ENCODE measurements around the gene CIITA. TPM values are rescaled to one million over a fixed set of nuclear protein-coding genes. Genes with fewer than 3 reads are reported as not detected.

The CIITA gene
- total and polyA plus RNA-seq, 10 of the 15 experiments (the other 5 are each of a cell fraction or from before 2014, with no cell fraction given), result 11.5 to 145 (median 49.7) TPM

DNA sequence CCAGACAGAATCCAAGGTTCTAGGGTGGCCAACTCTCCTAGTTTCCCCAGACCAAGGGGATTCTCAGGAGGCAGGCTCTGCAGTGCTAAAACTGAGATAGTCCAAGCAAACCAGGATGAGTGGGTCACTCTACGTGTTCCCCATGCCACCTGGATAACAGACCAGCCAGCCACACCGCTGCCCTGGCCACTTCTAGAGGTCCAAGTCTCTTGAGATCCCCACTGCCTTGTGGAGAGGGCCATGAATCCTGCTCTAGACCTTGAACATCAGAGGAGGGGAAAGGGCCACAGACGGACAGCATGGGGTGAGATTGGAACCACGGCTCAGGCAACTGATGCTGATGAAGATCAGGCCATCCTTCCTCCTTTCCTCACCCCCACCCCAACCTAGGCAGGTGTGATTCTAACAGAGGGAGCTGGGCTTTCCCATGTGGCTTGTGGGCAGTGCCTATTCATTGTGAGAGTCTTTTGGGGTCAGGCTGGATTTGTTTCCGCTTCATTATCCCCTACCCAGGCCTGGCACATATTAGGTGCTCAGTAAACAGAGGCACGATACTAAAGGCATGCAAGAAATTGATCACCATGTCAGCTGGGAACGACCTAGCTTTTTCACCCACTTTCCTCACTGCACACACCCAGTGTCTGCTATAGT lies 41.6 kb upstream of the CIITA start:
- WGBS (ENCODE audit: insufficient coverage, insufficient replicate concordance, low lambda C conversion rate, missing lambda C conversion rate), result 34% methylated on average over 7 of the region's 7 CpGs
- in situ Hi-C loops (cut with MboI) (no loop called here), intact Hi-C loops (cut with micrococcal nuclease; ENCODE audit: unreplicated experiment) (loop anchor here (1.0 to 10.0 kb wide), 3 partner anchors 14 to 79 kb away; no protein-coding TSS in a partner anchor)
- H3K36me3 ChIP-seq (ENCODE audit: control insufficient read depth in 2 of 2, insufficient read depth in 2 of 2, low read length in 1 of 2), result no peaks in the 10 kb centered on the region
- CTCF ChIA-PET, result interaction anchor here (0.5 to 1.4 kb wide), 5 partner anchors 16 to 95 kb away, joined by 3 to 4 read pairs (median 3); no protein-coding TSS in a partner anchor
- no peak overlapping the region for H3K9ac ChIP-seq (ENCODE audit: control insufficient read depth, insufficient read depth, low read length)
- peak overlapping the region; percentile 33 for H3K27ac ChIP-seq (ENCODE audit: control insufficient read depth, insufficient read depth)
- peak; percentile 76 for ATAC-seq
- no peaks in the 10 kb centered on the region for H3K79me2 ChIP-seq (ENCODE audit: control insufficient read depth, insufficient read depth, low read length)
- H3K4me3 ChIP-seq, result no peak overlapping the region
- peaks cover 5% of the 10 kb centered on the region for H3K9me3 ChIP-seq (replicated peaks; ENCODE audit: control insufficient read depth, insufficient read depth, low read length)
- peak; percentile 84 for DNase-seq (ENCODE audit: low read depth, low spot score)
- SMC1A ChIA-PET (ENCODE audit: uncharacterized antibody, unreplicated experiment), result interaction anchor here (0.8 to 8.3 kb wide), 20 partner anchors 11 to 314 kb away, joined by 3 to 75 read pairs (median 4); partner anchors contain the start of gene CIITA
- POLR2A ChIA-PET, result interaction anchor here (0.6 to 3.6 kb wide), 7 partner anchors 9 to 48 kb away, joined by 3 to 25 read pairs (median 3); partner anchors contain the start of gene CIITA
- peaks cover 49% of the 10 kb centered on the region for H3K4me1 ChIP-seq (ENCODE audit: control insufficient read depth, insufficient read depth, low read length)
- H4K20me1 ChIP-seq (ENCODE audit: control insufficient read depth, insufficient read depth), result no peaks in the 10 kb centered on the region
- BruUV-seq (replicated peaks), result no TSS peak
- H3K27me3 ChIP-seq (replicated peaks in 1 of 2; ENCODE audit: control insufficient read depth in 2 of 2, insufficient read depth in 2 of 2, low read length in 1 of 2), result no peaks in the 10 kb centered on the region
- H2AFZ ChIP-seq (ENCODE audit: control insufficient read depth, low read depth, low read length), result no peak overlapping the region
- RAD21 ChIA-PET (ENCODE audit: unreplicated experiment), result interaction anchor here (1.0 to 5.3 kb wide), 8 partner anchors 15 to 91 kb away, joined by 3 to 39 read pairs (median 5); partner anchors contain the start of gene CIITA
- peak overlapping the region; percentile 77 for H3K4me2 ChIP-seq (ENCODE audit: control insufficient read depth, insufficient read depth)
- FAIRE-seq, result peak; percentile 85
- TF ChIP-seq, protein P1, sequence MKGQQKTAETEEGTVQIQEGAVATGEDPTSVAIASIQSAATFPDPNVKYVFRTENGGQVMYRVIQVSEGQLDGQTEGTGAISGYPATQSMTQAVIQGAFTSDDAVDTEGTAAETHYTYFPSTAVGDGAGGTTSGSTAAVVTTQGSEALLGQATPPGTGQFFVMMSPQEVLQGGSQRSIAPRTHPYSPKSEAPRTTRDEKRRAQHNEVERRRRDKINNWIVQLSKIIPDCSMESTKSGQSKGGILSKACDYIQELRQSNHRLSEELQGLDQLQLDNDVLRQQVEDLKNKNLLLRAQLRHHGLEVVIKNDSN (IDR thresholded peaks at IDR 0.05; ENCODE audit: borderline replicate concordance, extremely low read length, insufficient read depth, low read depth, low read length), result no peak
- TF ChIP-seq TCF7 (IDR thresholded peaks at IDR 0.05; ENCODE audit: borderline replicate concordance) (no peak), TBL1XR1 (IDR thresholded peaks at IDR 0.05; ENCODE audit: low read depth, low read length) (0 out of 2 replicates have a peak, but pooled peaks have one; percentile 49), SIX5 (IDR thresholded peaks at IDR 0.05; ENCODE audit: low read depth, low read length, severe bottlenecking) (no peak), MYC (IDR thresholded peaks at IDR 0.05; ENCODE audit: insufficient read depth, insufficient read length, insufficient replicate concordance, low read length, severe bottlenecking) (no peak), ZNF384 (IDR thresholded peaks at IDR 0.05; ENCODE audit: borderline replicate concordance, low read depth, low read length) (no peak), ZNF622 (IDR thresholded peaks at IDR 0.05) (no peak), EGR1 (IDR thresholded peaks at IDR 0.05; ENCODE audit: borderline replicate concordance in 1 of 2, low read depth in 2 of 2, low read length in 2 of 2) (no peak), POU2F2 (IDR thresholded peaks at IDR 0.05; ENCODE audit: borderline replicate concordance, low read depth, low read length) (peak; percentile 92), RAD21 (IDR thresholded peaks at IDR 0.05; ENCODE audit: insufficient read depth, low read depth, low read length) (no peak; the same call in 1 of the 2 replicates), HDAC2 (IDR thresholded peaks at IDR 0.05) (no peak), FOXM1 (IDR thresholded peaks at IDR 0.05; ENCODE audit: low read depth, low read length) (peak; percentile 95), ZSCAN29 (IDR thresholded peaks at IDR 0.05) (no peak), YBX1 (IDR thresholded peaks at IDR 0.05) (no peak), MYB (IDR thresholded peaks at IDR 0.05; ENCODE audit: borderline replicate concordance, low read depth, low read length) (no peak), NR2C1 (IDR thresholded peaks at IDR 0.05) (no peak)
- TF ChIP-seq, protein P2, sequence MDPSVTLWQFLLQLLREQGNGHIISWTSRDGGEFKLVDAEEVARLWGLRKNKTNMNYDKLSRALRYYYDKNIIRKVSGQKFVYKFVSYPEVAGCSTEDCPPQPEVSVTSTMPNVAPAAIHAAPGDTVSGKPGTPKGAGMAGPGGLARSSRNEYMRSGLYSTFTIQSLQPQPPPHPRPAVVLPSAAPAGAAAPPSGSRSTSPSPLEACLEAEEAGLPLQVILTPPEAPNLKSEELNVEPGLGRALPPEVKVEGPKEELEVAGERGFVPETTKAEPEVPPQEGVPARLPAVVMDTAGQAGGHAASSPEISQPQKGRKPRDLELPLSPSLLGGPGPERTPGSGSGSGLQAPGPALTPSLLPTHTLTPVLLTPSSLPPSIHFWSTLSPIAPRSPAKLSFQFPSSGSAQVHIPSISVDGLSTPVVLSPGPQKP (IDR thresholded peaks at IDR 0.05; ENCODE audit: low read depth, low read length), result no peak
- TF ChIP-seq, protein P3, sequence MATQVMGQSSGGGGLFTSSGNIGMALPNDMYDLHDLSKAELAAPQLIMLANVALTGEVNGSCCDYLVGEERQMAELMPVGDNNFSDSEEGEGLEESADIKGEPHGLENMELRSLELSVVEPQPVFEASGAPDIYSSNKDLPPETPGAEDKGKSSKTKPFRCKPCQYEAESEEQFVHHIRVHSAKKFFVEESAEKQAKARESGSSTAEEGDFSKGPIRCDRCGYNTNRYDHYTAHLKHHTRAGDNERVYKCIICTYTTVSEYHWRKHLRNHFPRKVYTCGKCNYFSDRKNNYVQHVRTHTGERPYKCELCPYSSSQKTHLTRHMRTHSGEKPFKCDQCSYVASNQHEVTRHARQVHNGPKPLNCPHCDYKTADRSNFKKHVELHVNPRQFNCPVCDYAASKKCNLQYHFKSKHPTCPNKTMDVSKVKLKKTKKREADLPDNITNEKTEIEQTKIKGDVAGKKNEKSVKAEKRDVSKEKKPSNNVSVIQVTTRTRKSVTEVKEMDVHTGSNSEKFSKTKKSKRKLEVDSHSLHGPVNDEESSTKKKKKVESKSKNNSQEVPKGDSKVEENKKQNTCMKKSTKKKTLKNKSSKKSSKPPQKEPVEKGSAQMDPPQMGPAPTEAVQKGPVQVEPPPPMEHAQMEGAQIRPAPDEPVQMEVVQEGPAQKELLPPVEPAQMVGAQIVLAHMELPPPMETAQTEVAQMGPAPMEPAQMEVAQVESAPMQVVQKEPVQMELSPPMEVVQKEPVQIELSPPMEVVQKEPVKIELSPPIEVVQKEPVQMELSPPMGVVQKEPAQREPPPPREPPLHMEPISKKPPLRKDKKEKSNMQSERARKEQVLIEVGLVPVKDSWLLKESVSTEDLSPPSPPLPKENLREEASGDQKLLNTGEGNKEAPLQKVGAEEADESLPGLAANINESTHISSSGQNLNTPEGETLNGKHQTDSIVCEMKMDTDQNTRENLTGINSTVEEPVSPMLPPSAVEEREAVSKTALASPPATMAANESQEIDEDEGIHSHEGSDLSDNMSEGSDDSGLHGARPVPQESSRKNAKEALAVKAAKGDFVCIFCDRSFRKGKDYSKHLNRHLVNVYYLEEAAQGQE (IDR thresholded peaks at IDR 0.05; ENCODE audit: low read depth, low read length), result no peak
